ENCODE results near the gene BUB1. TPM values are rescaled to one million over a fixed set of nuclear protein-coding genes. Genes with fewer than 3 reads are reported as not detected.

Gene BUB1
- total and polyA plus RNA-seq, 12 donors: 0.17 to 17.1 (median 1.3) TPM

DNA sequence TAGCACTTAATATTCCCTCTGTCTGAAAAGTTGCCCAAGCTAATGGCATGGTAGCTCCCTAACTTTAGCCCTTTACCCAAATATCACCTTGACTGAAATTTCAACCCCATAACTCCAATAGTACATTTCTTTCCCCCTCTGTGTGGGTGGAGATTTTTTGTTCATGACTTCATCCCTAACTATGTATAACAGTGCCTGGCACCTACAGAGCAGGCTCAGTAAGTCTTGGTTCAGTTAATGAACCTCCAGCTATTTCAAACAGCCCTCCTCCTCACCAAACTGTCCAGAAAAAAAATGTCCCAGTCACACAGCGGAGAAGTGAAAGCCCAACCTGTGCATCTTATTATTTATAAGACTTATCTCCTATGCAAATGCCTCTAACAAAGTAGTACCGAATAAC lies 18.6 kb downstream of the BUB1 start:
- Histone ChIP-seq H3K36me3 (replicated peaks in 1 of 2) (no peaks in the 10 kb centered on the region), H3K4me1 (replicated peaks in 1 of 2) (no peaks in the 10 kb centered on the region), H3K9me3 (replicated peaks in 1 of 3) (no peaks in the 10 kb centered on the region), H3K27me3 (peaks cover 10% of the 10 kb centered on the region), H3K4me3 (no peak overlapping the region), H3K27ac (no peak overlapping the region)
- TF ChIP-seq POLR2A (IDR thresholded peaks at IDR 0.05): no peak
- TF ChIP-seq, protein P1, sequence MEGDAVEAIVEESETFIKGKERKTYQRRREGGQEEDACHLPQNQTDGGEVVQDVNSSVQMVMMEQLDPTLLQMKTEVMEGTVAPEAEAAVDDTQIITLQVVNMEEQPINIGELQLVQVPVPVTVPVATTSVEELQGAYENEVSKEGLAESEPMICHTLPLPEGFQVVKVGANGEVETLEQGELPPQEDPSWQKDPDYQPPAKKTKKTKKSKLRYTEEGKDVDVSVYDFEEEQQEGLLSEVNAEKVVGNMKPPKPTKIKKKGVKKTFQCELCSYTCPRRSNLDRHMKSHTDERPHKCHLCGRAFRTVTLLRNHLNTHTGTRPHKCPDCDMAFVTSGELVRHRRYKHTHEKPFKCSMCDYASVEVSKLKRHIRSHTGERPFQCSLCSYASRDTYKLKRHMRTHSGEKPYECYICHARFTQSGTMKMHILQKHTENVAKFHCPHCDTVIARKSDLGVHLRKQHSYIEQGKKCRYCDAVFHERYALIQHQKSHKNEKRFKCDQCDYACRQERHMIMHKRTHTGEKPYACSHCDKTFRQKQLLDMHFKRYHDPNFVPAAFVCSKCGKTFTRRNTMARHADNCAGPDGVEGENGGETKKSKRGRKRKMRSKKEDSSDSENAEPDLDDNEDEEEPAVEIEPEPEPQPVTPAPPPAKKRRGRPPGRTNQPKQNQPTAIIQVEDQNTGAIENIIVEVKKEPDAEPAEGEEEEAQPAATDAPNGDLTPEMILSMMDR (IDR thresholded peaks at IDR 0.05): no peak
- intact Hi-C loops (cut with DNase I): no loop called here
- 94 to 100% (median 98%) methylated on average over 2 of the region's 2 CpGs for WGBS, 4 donors
- DNase-seq: no peak

DNA sequence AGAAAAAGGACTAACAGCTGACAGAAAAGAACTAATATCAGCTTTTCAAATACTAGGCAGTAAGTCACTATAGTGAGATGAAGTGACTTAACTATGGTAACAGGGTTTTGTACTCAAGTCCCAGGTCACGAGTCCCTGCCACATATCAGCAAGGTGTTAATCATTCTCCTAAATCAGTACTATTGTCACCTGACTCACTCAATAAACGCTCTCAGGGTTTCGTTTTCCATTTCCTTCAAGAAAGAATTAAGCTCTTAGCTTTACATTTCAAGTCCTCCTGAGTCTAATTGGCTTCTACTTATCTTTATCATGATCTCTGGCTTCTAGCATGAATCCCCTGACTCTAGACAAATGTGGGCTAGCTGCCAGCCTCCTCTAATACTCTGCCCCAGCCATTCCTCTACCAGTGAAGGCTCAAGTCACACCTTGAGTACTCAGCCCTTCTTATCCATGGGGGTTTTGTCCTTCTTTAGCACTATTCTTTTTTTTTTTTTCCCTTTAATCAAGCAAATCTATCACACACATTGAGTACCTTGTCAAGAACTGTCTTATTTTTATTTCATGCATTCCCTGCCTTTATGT lies 20.0 kb downstream of the BUB1 start:
- WGBS, 4 donors: 77 to 92% (median 88%) methylated on average over 3 of the region's 3 CpGs
- no peak for DNase-seq
- H3K27ac ChIP-seq: no peak overlapping the region
- H3K9me3 ChIP-seq (replicated peaks in 1 of 3): no peaks in the 10 kb centered on the region
- intact Hi-C loops (cut with DNase I): no loop called here
- no peak for TF ChIP-seq POLR2A (IDR thresholded peaks at IDR 0.05)
- TF ChIP-seq, protein P1 (IDR thresholded peaks at IDR 0.05): no peak
- H3K4me3 ChIP-seq: no peak overlapping the region
- H3K4me1 ChIP-seq (replicated peaks in 1 of 2): no peaks in the 10 kb centered on the region
- H3K27me3 ChIP-seq: peaks cover 10% of the 10 kb centered on the region
- H3K36me3 ChIP-seq (replicated peaks in 1 of 2): no peaks in the 10 kb centered on the region

DNA sequence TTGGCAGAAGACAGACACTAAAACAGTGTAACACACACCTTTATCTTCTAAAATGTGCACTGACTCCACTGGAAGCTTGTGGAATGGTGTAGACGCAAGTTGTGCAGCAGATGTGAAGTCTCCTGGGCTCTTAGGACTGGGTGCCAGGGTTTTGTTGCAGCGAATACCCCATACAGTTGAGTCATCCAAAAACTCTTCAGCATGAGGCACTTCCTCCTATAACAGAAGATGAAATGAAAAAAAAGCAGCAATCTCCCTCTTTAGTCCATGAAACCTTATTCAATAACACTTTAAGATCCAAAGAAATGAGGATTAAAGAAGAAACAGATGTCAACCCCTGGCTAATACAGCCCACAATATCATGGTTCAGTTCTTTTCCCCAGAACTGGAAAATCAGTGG lies 22.2 kb downstream of the BUB1 start:
- Histone ChIP-seq H3K27me3 (peaks cover 10% of the 10 kb centered on the region), H3K36me3 (replicated peaks in 1 of 2) (no peaks in the 10 kb centered on the region), H3K27ac (no peak overlapping the region), H3K4me1 (replicated peaks in 1 of 2) (no peaks in the 10 kb centered on the region), H3K9me3 (replicated peaks in 1 of 3) (no peaks in the 10 kb centered on the region), H3K4me3 (no peak overlapping the region)
- TF ChIP-seq POLR2A (IDR thresholded peaks at IDR 0.05): no peak
- TF ChIP-seq, protein P1 (IDR thresholded peaks at IDR 0.05): no peak
- intact Hi-C loops (cut with DNase I): no loop called here
- DNase-seq: no peak
- 92 to 100% (median 96%) methylated on average over 2 of the region's 2 CpGs for WGBS, 4 donors

DNA sequence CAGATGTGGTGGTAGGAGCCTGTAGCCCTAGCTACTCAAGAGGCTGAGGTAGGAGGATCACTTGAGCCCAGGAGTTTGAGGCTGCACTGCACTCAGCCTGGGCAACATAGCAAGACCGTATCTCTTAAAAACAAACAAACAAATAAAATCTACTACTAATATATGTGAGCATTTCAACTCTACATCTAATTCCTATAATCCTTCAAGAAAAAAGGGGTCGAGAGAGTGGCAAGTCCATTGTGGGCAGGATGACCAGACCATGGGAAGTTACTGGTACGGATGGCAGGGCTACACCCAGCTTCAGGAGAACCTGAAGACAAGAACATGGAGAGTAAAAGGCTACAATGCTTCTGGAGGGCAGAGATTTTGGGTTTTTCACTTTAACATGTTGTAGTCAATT lies 24.0 kb downstream of the BUB1 start:
- Histone ChIP-seq H3K27me3 (peaks cover 3% of the 10 kb centered on the region), H3K4me3 (no peak overlapping the region), H3K27ac (no peak overlapping the region), H3K4me1 (replicated peaks in 1 of 2) (no peaks in the 10 kb centered on the region), H3K9me3 (replicated peaks in 1 of 3) (no peaks in the 10 kb centered on the region), H3K36me3 (replicated peaks in 1 of 2) (no peaks in the 10 kb centered on the region)
- intact Hi-C loops (cut with DNase I): no loop called here
- WGBS, 4 donors: 96 to 100% (median 100%) methylated on average over 3 of the region's 3 CpGs
- TF ChIP-seq, protein P1 (IDR thresholded peaks at IDR 0.05): no peak
- no peak for TF ChIP-seq POLR2A (IDR thresholded peaks at IDR 0.05)
- DNase-seq: no peak

Data from adrenal gland (tissue), 12 donors.